Measurements from ENCODE around the gene PDZD2. TPM values are rescaled to one million over a fixed set of nuclear protein-coding genes. Genes with fewer than 3 reads are reported as not detected.

Gene PDZD2
- total and polyA plus RNA-seq, 7 donors = 1.2 to 11.7 (median 7.1) TPM

DNA sequence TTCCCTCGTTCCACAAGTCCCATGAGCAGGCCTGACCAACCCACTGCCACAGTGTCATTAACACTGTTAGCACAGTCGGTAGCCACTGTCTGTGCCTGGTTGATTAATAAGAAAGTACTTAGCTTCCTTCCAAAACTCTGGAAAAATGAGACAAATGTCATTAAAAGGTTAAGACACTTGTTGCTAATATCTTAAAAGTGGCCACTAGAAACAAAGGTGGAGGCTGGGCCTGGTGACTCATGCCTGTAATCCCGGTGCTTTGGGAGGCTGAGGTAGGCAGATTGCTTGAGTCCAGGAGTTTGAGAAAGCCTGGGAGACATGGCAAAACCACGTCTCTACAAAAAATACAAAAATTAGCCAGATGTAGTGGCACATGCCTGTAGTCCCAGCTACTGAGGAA, 194.0 kb downstream of the PDZD2 start:
- TF ChIP-seq POLR2A (IDR thresholded peaks at IDR 0.05) (no peak), EP300 (IDR thresholded peaks at IDR 0.05) (no peak), POLR2AphosphoS5 (IDR thresholded peaks at IDR 0.05) (no peak)
- TF ChIP-seq, protein P1, sequence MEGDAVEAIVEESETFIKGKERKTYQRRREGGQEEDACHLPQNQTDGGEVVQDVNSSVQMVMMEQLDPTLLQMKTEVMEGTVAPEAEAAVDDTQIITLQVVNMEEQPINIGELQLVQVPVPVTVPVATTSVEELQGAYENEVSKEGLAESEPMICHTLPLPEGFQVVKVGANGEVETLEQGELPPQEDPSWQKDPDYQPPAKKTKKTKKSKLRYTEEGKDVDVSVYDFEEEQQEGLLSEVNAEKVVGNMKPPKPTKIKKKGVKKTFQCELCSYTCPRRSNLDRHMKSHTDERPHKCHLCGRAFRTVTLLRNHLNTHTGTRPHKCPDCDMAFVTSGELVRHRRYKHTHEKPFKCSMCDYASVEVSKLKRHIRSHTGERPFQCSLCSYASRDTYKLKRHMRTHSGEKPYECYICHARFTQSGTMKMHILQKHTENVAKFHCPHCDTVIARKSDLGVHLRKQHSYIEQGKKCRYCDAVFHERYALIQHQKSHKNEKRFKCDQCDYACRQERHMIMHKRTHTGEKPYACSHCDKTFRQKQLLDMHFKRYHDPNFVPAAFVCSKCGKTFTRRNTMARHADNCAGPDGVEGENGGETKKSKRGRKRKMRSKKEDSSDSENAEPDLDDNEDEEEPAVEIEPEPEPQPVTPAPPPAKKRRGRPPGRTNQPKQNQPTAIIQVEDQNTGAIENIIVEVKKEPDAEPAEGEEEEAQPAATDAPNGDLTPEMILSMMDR (IDR thresholded peaks at IDR 0.05) = no peak
- no peak overlapping the region for H3K4me3 ChIP-seq
- H3K27ac ChIP-seq = no peak overlapping the region
- H3K4me1 ChIP-seq = no peaks in the 10 kb centered on the region
- H3K36me3 ChIP-seq = no peaks in the 10 kb centered on the region
- WGBS, 2 donors = 69 to 81% methylated on average over 4 of the region's 4 CpGs
- peaks cover 0 to 5% (median under 1%) of the 10 kb centered on the region in 4 donors for H3K9me3 ChIP-seq
- no peak for DNase-seq
- intact Hi-C loops (cut with DNase I) = no loop called here
- H3K27me3 ChIP-seq = no peaks in the 10 kb centered on the region

DNA sequence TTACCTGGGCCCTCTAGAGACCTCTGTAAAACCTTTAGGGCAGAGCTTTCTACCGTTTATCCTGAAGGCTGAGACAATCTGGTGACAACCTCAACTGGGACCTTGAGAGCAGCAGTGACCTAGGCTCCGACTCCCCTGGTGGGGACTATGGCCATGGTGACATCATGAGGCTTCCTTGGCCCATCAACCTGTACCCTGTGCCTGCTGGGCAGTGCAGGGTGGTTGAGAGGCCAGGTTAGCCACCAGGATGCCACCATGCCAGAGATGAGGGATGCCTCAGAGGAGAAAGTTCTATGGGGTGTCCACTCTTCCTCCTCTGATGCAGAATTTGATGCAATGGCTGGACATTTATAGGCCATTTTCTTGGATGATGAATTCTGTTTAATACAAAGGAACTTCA, 194.8 kb downstream of the PDZD2 start:
- Histone ChIP-seq H3K9me3 (peaks cover 0 to 4% (median 0%) of the 10 kb centered on the region in 4 donors), H3K36me3 (no peaks in the 10 kb centered on the region), H3K27me3 (no peaks in the 10 kb centered on the region), H3K4me1 (no peaks in the 10 kb centered on the region), H3K27ac (no peak overlapping the region), H3K4me3 (no peak overlapping the region)
- no peak for DNase-seq
- 38 to 84% methylated on average over 2 of the region's 2 CpGs for WGBS, 2 donors
- intact Hi-C loops (cut with DNase I) = no loop called here
- TF ChIP-seq, protein P1 (IDR thresholded peaks at IDR 0.05) = no peak
- no peak for TF ChIP-seq POLR2AphosphoS5 (IDR thresholded peaks at IDR 0.05)
- TF ChIP-seq POLR2A (IDR thresholded peaks at IDR 0.05) = no peak
- no peak for TF ChIP-seq EP300 (IDR thresholded peaks at IDR 0.05)

DNA sequence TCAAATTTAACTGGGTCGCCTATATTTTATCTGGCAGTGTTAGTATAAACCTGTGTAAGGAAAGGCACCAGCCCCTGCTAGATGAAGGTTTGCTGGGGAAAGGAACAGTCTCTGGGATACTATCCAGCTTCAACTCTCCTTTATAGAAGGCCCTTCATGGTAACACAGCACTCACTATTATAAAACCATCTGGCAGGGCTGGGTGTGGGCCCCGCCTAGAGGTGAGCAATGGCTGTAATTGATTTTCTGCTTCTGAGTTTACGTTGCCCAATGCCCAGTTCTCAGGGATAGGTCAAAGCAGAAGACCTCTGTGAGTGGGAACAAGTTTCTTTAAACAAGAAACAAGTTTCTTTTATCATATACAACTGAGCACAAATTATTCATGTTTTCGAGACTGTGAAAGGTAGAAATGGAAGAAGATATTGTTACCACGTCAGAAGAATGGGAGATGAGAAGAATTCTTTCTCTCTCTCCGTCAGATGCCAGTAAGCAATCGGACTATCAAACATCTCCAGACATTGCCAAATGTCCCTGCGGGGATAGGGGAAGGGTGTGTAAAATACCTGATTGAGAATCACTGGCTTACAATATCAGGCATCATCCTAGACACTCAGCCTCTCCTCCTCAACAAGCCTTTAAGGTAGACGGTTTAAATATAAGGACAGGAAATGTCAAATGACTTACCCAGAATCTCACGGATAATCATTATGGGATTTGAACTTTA, 205.9 kb downstream of the PDZD2 start:
- WGBS, 2 donors = 63 to 70% methylated on average over 10 of the region's 10 CpGs
- H3K4me3 ChIP-seq = no peak overlapping the region
- intact Hi-C loops (cut with DNase I) = no loop called here

DNA sequence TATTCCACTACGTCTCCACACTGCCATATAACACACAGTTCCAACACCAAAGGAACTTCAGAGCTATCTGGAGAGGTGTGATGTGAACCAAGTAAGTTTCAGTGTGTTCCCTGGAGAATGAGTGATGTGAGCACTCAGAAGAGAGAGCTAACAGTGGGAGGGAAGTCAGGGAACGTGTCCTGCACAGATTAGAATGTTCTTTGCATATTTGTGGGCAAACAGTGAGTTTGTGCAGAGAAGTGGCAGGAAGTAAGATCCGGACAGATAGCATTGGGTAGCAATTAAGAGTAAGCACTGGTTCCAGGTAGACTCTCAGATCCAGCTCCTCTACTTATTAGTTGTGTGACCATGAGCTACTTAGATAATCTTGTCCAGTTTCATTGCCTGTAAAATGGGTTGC, 206.4 kb downstream of the PDZD2 start:
- no peaks in the 10 kb centered on the region for H3K27me3 ChIP-seq
- no peak overlapping the region for H3K27ac ChIP-seq
- H3K36me3 ChIP-seq = no peaks in the 10 kb centered on the region
- intact Hi-C loops (cut with DNase I) = no loop called here
- TF ChIP-seq POLR2A (IDR thresholded peaks at IDR 0.05) (no peak), POLR2AphosphoS5 (IDR thresholded peaks at IDR 0.05) (no peak), EP300 (IDR thresholded peaks at IDR 0.05) (no peak)
- TF ChIP-seq, protein P1 (IDR thresholded peaks at IDR 0.05) = no peak
- no peak overlapping the region for H3K4me3 ChIP-seq
- H3K4me1 ChIP-seq = no peaks in the 10 kb centered on the region
- DNase-seq = no peak
- no peaks in the 10 kb centered on the region for H3K9me3 ChIP-seq
- 41 to 46% methylated on average over 3 of the region's 3 CpGs for WGBS, 2 donors

More for the DNA sequence above, 205.9 kb downstream of the PDZD2 start:
- Histone ChIP-seq H3K27ac (no peak overlapping the region), H3K9me3 (no peaks in the 10 kb centered on the region), H3K4me1 (no peaks in the 10 kb centered on the region), H3K36me3 (no peaks in the 10 kb centered on the region), H3K27me3 (no peaks in the 10 kb centered on the region)
- TF ChIP-seq, protein P1 (IDR thresholded peaks at IDR 0.05) = no peak
- TF ChIP-seq POLR2AphosphoS5 (IDR thresholded peaks at IDR 0.05) = no peak
- TF ChIP-seq EP300 (IDR thresholded peaks at IDR 0.05) = no peak
- no peak for TF ChIP-seq POLR2A (IDR thresholded peaks at IDR 0.05)
- DNase-seq = no peak

DNA sequence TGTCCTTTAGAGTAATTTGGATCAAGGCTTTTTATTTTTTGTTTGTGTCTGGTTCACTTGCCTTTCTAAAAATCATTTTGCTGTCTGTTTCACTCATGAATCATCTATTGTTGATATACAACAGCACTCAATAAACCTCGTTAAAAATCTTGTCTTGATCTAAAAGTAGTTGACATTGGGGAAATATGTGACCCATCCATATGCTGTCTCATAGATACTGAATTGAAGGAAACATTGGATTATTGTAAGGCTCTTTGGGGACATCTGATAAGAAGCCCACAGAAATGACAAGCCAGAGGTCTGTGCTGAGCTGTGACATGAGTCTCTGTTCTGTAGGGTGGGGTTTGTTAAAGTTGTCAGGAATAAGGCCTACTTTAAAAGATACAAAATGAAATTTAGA, 208.0 kb downstream of the PDZD2 start:
- H3K27me3 ChIP-seq = no peaks in the 10 kb centered on the region
- no peaks in the 10 kb centered on the region for H3K36me3 ChIP-seq
- 44 to 46% methylated on average over 1 of the region's 1 CpG for WGBS, 2 donors

More for the DNA sequence above, 208.0 kb downstream of the PDZD2 start:
- H3K9me3 ChIP-seq = no peaks in the 10 kb centered on the region
- H3K27ac ChIP-seq = no peak overlapping the region
- no peak for DNase-seq
- no peaks in the 10 kb centered on the region for H3K4me1 ChIP-seq
- H3K4me3 ChIP-seq = no peak overlapping the region
- intact Hi-C loops (cut with DNase I) = no loop called here
- TF ChIP-seq, protein P1 (IDR thresholded peaks at IDR 0.05) = no peak
- TF ChIP-seq EP300 (IDR thresholded peaks at IDR 0.05) = no peak
- no peak for TF ChIP-seq POLR2AphosphoS5 (IDR thresholded peaks at IDR 0.05)
- no peak for TF ChIP-seq POLR2A (IDR thresholded peaks at IDR 0.05)

Data from sigmoid colon (tissue), 7 donors.